ENCODE data around the gene EIF4G3.

- TF ChIP-seq POLR2AphosphoS5 (IDR thresholded peaks at IDR 0.05; ENCODE audit: low read depth, low read length) (no peak), TAF1 (IDR thresholded peaks at IDR 0.05; ENCODE audit: borderline replicate concordance, insufficient read depth, low read length) (no peak), REST (IDR thresholded peaks at IDR 0.05; ENCODE audit: insufficient read depth in 1 of 2, low read depth in 2 of 2, low read length in 2 of 2) (no peak), SIN3A (IDR thresholded peaks at IDR 0.05; ENCODE audit: borderline replicate concordance, insufficient read depth, low read length) (no peak)
Observed at GRCh38 chr1:20834192-20834591, 342.5 kb downstream of the EIF4G3 start.
